Stimulated activated CD4-positive, alpha-beta T cell treated with anti-CD3 and anti-CD28 coated beads, Interleukin-15, amount 100 ng/mL, for 48 hours (primary cell): ENCODE measurements around the gene KIAA0586.

Experiments used
- DNase-seq, 2 donors: peaks; one replicate each; pipeline ENCODE4 v3.0.0-alpha.2; 2020; ENCODE audit warnings: low read depth in 2 of 2

The KIAA0586 gene

GRCh38 chr14:58598028-58598803 is 170.7 kb downstream of the KIAA0586 start:
- DNase-seq = no peak

GRCh38 chr14:58598804-58599525 is 171.4 kb downstream of the KIAA0586 start:
- DNase-seq = no peak

- DNase-seq = no peak
Observed at GRCh38 chr14:58599707-58600106, 172.2 kb downstream of the KIAA0586 start.
